Upper lobe of left lung (tissue), 6 donors: ENCODE measurements around the gene ENSA. TPM values are rescaled to one million over a fixed set of nuclear protein-coding genes. Genes with fewer than 3 reads are reported as not detected.
"Not testable (repeated sequence)": the region's sequence is repeated elsewhere in the genome, so short reads cannot be mapped to it uniquely, and the experiment has no call there.

Experiments
- ATAC-seq, 2 donors: fragments of 200-7000 bp; cut with Tn5 transposase; one replicate each; pipeline ENCODE4 v1.9.1; 2022; ENCODE audit warnings: mild to moderate bottlenecking in 2 of 2, moderate library complexity in 2 of 2; ENCODE audit not compliant: low FRiP score in 2 of 2
- DNase-seq, 2 donors: peaks; one replicate each; pipeline ENCODE4 v3.0.0-alpha.2; 2019 to 2020
- H3K27ac ChIP-seq, 4 donors: fragments of 200-600 bp; sonication (generic); one replicate each; pipeline ENCODE4 v1.5.1; 2016 to 2019
- H3K27me3 ChIP-seq, 4 donors: fragments of 200-600 bp; sonication (generic); one replicate each; pipeline ENCODE4 v1.5.1; 2017 to 2019
- H3K36me3 ChIP-seq, 4 donors: fragments of 200-600 bp; sonication (generic); one replicate each; pipeline ENCODE4 v1.5.1; 2016 to 2019
- H3K4me1 ChIP-seq, 4 donors: fragments of 200-600 bp; sonication (generic); one replicate each; pipeline ENCODE4 v1.5.1; 2018 to 2019
- H3K4me3 ChIP-seq, 4 donors: fragments of 200-600 bp; sonication (generic); one replicate each; pipeline ENCODE4 v1.5.1; 2017 to 2019; ENCODE audit warnings: mild to moderate bottlenecking in 2 of 4, moderate library complexity in 1 of 4
- H3K9me3 ChIP-seq, 4 donors: fragments of 200-600 bp; sonication (generic); one replicate each; pipeline ENCODE4 v1.5.1; 2018 to 2019
- EP300 ChIP-seq, 4 donors: sonication (generic); formaldehyde crosslinking; IDR thresholded peaks; one replicate each; pipeline ENCODE4 v1.5.1; 2017; ENCODE audit warnings: antibody characterized with exemption in 4 of 4, control low read depth in 2 of 4
- POLR2A ChIP-seq, 4 donors: fragments of 450-650 bp; IDR thresholded peaks; one replicate each; pipeline ENCODE4 v1.5.1; 2016 to 2017; ENCODE audit warnings: antibody characterized with exemption in 4 of 4, mild to moderate bottlenecking in 2 of 4
- POLR2AphosphoS5 ChIP-seq, 2 donors: sonication (generic); formaldehyde crosslinking; IDR thresholded peaks; one replicate each; pipeline ENCODE4 v1.5.1; 2017; ENCODE audit warnings: antibody characterized with exemption in 2 of 2
- WGBS, 2 donors: methylation state at CpG; one replicate each; pipeline ENCODE4 v1.1.5; 2017 to 2018; 5-methylcytosine and 5-hydroxymethylcytosine counted together
- total RNA-seq, 6 donors: library from RNA; depleted of rRNA in 4 of 6; stranded (reverse); fragments of >200 nt in 4 of 6; gene quantifications; one replicate each; pipeline versions ENCODE4 v1.1.0 to v1.2.1, GENCODE V29; 2016 to 2021
- TF ChIP-seq, protein P1 (sequence below), 6 experiments: fragments of 450-650 bp in 4 of 6; fragments of 200-600 bp in 2 of 6; sonication (generic) in 2 of 6; IDR thresholded peaks; one replicate each; pipeline ENCODE4 v1.5.1; 2016 to 2019; ENCODE audit warnings: antibody characterized with exemption in 6 of 6
- donor health status: DM: no; HTN: no; CAD: no; lungs with moderate emphysema.
- donor health status: DM: no; HTN: yes; CAD: no; lungs with severe emphysema.

Gene ENSA
- total RNA-seq, 6 donors from 2014 or later = 141 to 271 (median 212) TPM

DNA sequence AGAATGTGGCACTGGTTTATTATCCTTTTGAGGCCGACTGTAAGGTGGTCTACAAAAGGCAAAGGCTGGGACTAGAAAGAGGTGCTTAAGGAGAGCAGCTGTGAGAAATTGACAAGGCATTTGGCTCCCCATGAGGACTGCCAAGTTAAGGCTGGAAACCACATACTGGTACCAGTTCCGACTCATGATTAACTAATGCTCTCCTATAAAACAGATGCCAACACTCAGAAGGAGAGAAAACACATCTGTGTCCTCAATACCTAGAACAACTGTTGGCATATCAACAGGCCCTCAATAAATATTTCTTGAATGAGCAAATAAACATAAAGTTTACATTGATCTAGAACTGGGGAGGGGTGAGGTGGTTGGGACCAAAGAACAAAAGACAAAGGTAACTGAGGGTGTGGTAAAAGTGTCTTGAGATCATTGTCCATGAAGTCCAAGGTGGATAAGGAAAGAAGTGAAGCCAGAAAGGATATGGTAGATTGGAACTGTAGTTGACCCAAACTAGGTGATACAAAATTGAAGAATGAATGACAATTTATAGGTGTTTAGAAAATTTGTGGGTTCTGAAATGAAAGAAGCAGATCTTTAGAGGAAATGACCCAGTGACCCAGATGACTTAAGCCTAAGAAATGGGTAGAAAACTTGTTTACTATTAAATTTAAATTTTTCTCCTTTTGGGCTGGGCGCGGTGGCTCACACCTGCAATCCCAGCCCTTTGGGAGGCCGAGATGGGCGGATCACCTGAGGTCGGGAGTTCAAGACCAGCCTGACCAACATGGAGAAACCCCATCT lies 33.1 kb downstream of the ENSA start:
- Histone ChIP-seq H3K27me3 (no peaks in the 10 kb centered on the region), H3K36me3 (peaks cover 0 to 10% (median 6%) of the 10 kb centered on the region in 4 donors), H3K4me3 (no peak overlapping the region), H3K9me3 (no peaks in the 10 kb centered on the region), H3K4me1 (no peaks in the 10 kb centered on the region), H3K27ac (no peak overlapping the region)
- DNase-seq = no peak
- TF ChIP-seq EP300 (IDR thresholded peaks at IDR 0.05) = no peak
- no peak for TF ChIP-seq POLR2A (IDR thresholded peaks at IDR 0.05)
- no peak for TF ChIP-seq POLR2AphosphoS5 (IDR thresholded peaks at IDR 0.05)
- TF ChIP-seq, protein P1, sequence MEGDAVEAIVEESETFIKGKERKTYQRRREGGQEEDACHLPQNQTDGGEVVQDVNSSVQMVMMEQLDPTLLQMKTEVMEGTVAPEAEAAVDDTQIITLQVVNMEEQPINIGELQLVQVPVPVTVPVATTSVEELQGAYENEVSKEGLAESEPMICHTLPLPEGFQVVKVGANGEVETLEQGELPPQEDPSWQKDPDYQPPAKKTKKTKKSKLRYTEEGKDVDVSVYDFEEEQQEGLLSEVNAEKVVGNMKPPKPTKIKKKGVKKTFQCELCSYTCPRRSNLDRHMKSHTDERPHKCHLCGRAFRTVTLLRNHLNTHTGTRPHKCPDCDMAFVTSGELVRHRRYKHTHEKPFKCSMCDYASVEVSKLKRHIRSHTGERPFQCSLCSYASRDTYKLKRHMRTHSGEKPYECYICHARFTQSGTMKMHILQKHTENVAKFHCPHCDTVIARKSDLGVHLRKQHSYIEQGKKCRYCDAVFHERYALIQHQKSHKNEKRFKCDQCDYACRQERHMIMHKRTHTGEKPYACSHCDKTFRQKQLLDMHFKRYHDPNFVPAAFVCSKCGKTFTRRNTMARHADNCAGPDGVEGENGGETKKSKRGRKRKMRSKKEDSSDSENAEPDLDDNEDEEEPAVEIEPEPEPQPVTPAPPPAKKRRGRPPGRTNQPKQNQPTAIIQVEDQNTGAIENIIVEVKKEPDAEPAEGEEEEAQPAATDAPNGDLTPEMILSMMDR (IDR thresholded peaks at IDR 0.05) = no peak
- 85 to 89% methylated on average over 7 of the region's 7 CpGs for WGBS, 2 donors
- ATAC-seq = no peak

DNA sequence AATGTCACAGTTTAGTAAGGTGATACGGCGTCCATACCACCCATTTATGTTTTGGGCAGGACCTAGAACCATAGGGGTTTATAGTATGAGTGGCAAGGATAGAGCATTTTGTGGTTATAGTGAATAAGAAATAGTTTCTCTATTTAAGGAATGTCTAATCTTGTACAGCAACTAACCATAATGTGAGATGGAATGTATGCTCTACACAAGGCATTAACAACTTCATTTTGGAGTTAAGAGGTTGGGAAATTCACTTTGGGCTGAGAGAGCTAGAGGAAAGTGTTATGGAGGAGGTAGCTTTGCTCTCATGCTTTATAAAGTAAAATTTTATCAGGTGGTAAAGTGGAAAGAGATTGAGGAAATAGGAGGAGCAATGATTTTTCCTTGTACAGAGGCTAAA lies 47.0 kb downstream of the ENSA start:
- peaks cover 0 to 12% (median 0%) of the 10 kb centered on the region in 4 donors for H3K36me3 ChIP-seq
- no peaks in the 10 kb centered on the region for H3K27me3 ChIP-seq
- H3K9me3 ChIP-seq = no peaks in the 10 kb centered on the region
- ATAC-seq = no peak
- H3K4me1 ChIP-seq = peaks cover 7 to 11% (median 8%) of the 10 kb centered on the region in 4 donors
- H3K4me3 ChIP-seq = no peak overlapping the region
- DNase-seq = no peak
- 74 to 82% methylated on average over 2 of the region's 2 CpGs for WGBS, 2 donors
- H3K27ac ChIP-seq = peak overlapping the region in 2 of 4 donors; percentile 7 to 24
- no peak for TF ChIP-seq POLR2AphosphoS5 (IDR thresholded peaks at IDR 0.05)

DNA sequence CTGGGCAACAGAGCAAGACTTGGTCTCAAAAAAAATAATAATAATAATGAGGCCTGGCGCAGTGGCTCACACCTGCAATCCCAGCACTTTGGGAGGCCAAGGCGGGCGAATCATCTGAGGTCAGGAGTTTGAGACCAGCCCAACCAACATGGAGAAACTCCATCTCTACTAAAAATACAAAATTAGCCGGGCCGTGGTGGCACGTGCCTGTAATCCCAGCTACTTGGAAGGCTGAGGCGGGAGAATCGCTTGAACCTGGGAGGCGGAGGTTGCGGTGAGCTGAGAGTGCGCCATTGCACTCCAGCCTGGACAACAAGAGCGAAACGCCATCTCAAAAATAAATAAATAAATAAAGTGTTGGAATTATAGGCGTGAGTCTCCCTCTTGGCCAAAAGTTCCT lies 47.5 kb downstream of the ENSA start:
- ATAC-seq, H3K9me3 ChIP-seq, DNase-seq, H3K27me3 ChIP-seq, H3K4me3 ChIP-seq: not testable (repeated sequence)
- Histone ChIP-seq H3K4me1 (peaks cover 7 to 11% (median 8%) of the 10 kb centered on the region in 4 donors), H3K27ac (peak overlapping the region in 1 of 4 donors; percentile 7), H3K36me3 (peaks cover 0 to 16% (median 3%) of the 10 kb centered on the region in 4 donors)
- 96 to 97% methylated on average over 14 of the region's 14 CpGs for WGBS, 2 donors

DNA sequence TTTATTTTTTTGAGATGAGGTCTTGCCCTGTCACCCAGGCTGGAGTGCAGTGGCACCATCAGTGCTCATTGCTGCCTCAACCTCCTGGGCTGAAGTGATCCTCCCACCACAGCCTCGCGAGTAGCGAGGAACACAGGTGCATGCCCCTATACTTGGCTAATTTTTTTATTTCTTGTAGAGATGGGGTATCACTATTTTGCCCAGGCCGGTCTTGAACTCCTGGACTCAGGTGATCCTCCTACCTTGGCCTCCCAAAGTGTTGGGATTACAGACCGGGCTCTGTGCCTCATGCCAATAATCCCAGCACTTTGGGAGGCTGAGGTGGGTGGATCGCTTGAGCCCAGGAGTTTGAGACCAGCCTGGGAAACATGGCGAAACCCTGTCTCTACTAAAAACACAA lies 48.0 kb downstream of the ENSA start:
- WGBS, 2 donors = 99 to 100% methylated on average over 7 of the region's 7 CpGs
- not testable (repeated sequence) for H3K4me3 ChIP-seq, H3K27me3 ChIP-seq, DNase-seq, ATAC-seq, H3K9me3 ChIP-seq
- Histone ChIP-seq H3K36me3 (peaks cover 2 to 22% (median 8%) of the 10 kb centered on the region in 4 donors), H3K4me1 (peaks cover 7 to 11% (median 8%) of the 10 kb centered on the region in 4 donors), H3K27ac (peak overlapping the region in 1 of 4 donors; percentile 98)

DNA sequence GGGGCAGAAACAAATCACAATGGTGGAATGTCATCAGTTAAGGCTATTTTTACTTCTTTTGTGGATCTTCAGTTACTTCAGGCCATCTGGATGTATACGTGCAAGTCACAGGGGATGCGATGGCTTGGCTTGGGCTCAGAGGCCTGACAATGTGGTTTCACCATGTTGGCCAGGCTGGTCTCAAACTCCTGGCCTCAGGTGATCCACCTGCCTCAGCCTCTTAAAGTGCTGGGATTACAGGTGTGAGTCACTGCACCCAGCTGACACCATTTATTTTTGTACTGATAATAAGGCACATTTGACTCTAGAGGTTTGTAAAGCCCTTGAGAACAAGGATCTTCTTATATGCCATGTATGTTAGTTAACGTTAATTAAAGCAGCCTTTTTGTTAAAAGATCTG lies 48.4 kb downstream of the ENSA start:
- H3K4me1 ChIP-seq = peaks cover 7 to 11% (median 9%) of the 10 kb centered on the region in 4 donors
- WGBS, 2 donors = 90 to 93% methylated on average over 3 of the region's 3 CpGs
- not testable (repeated sequence) for DNase-seq, H3K27me3 ChIP-seq, H3K9me3 ChIP-seq, ATAC-seq, H3K4me3 ChIP-seq
- peak overlapping the region in 1 of 4 donors; percentile 98 for H3K27ac ChIP-seq
- peaks cover 7 to 26% (median 12%) of the 10 kb centered on the region in 4 donors for H3K36me3 ChIP-seq

DNA sequence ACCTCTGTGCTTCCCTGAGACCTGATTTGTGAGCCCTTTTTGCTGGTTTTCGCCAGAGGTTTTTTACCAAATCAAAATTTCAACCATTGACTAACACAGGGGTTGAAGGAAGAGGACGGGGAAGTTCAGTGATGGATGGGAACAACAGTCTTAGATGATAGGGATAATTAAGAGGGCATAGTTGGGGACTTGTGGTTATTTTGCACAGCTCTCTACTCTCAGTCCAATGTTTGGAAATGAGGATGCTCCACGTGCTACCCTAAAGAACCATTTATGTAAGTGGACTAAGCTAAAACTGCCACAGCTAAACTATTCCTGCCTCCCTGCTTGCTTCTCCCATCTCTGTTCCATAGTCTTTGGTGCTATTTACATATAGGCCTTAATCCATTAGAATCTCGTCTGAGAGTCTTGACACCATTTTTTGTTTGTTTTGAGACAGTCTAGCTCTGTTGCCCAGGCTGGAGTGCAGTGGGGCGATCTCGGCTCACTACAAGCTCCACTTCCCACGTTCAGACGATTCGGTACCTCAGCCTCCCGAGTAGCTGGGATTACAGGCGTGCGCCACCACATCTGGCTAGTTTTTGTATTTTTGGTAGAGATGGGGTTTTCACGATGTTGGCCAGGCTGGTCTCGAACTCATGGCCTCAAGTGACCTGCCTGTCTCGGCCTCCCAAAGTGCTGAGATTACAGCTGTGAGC lies 49.3 kb downstream of the ENSA start:
- Histone ChIP-seq H3K4me1 (peaks cover 8 to 18% (median 16%) of the 10 kb centered on the region in 4 donors), H3K27ac (peak overlapping the region; percentile 98 to 100 (median 99)), H3K4me3 (peak overlapping the region; percentile 32 to 93 (median 72)), H3K27me3 (no peaks in the 10 kb centered on the region), H3K9me3 (no peaks in the 10 kb centered on the region), H3K36me3 (peaks cover 14 to 35% (median 20%) of the 10 kb centered on the region in 4 donors)
- no peak for TF ChIP-seq POLR2A (IDR thresholded peaks at IDR 0.05)
- TF ChIP-seq EP300 (IDR thresholded peaks at IDR 0.05) = no peak
- no peak for TF ChIP-seq POLR2AphosphoS5 (IDR thresholded peaks at IDR 0.05)
- TF ChIP-seq, protein P1 (IDR thresholded peaks at IDR 0.05) = no peak
- no peak for ATAC-seq
- no peak for DNase-seq
- 67% methylated on average over 15 of the region's 15 CpGs for WGBS, 2 donors
